Colonic mucosa (tissue), 4 donors: ENCODE results near the gene PCGF6. TPM values are rescaled to one million over a fixed set of nuclear protein-coding genes. Genes with fewer than 3 reads are reported as not detected.

Experiments used
- DNase-seq: peaks from one replicate; pipeline ENCODE4 v3.0.0-alpha.2; 2020
- H3K27ac ChIP-seq: fragments of 200-600 bp; one replicate; pipeline ENCODE4 v1.8.0; 2021
- H3K27me3 ChIP-seq: fragments of 200-600 bp; one replicate; pipeline ENCODE4 v1.8.0; 2021
- H3K36me3 ChIP-seq: fragments of 200-600 bp; one replicate; pipeline ENCODE4 v1.8.0; 2021
- H3K4me1 ChIP-seq: fragments of 200-600 bp; one replicate; pipeline ENCODE4 v1.8.0; 2021; ENCODE audit warnings: mild to moderate bottlenecking
- H3K4me3 ChIP-seq: fragments of 200-600 bp; one replicate; pipeline ENCODE4 v1.8.0; 2021
- H3K9ac ChIP-seq, 2 donors: one replicate each; pipeline ENCODE4 v1.7.0; 2013; ENCODE audit warnings: control low read depth in 2 of 2, low read depth in 2 of 2, low read length in 2 of 2
- H3K9me3 ChIP-seq: fragments of 200-600 bp; one replicate; pipeline ENCODE4 v1.8.0; 2021
- CTCF ChIP-seq: fragments of 200-600 bp; IDR thresholded peaks from one replicate; pipeline ENCODE4 v1.8.0; 2022; ENCODE audit warnings: antibody characterized with exemption, mild to moderate bottlenecking
- intact Hi-C: fragments of 100-400 bp; cut with DNase I; formaldehyde crosslinking; loops from one replicate; pipeline ENCODE4 v1.14.1; 2022
- total RNA-seq, 2 donors: library from RNA; stranded (reverse); fragmentation: NEBNext Ultra II Directional in 1 of 2; extraction: Animal tissue kit (Norgen Biotek cat#: 25700) in 1 of 2; gene quantifications; one replicate each; pipeline ENCODE4 v1.2.1, GENCODE V29; 2021
- donor health status: healthy.
- donor health status: DM: no; HTN: no; CAD: no.
- donor health status: DM: no; HTN: no; CAD: no.

PCGF6 gene
- total RNA-seq, 2 donors from 2014 or later = 7.6 to 8.6 TPM

DNA sequence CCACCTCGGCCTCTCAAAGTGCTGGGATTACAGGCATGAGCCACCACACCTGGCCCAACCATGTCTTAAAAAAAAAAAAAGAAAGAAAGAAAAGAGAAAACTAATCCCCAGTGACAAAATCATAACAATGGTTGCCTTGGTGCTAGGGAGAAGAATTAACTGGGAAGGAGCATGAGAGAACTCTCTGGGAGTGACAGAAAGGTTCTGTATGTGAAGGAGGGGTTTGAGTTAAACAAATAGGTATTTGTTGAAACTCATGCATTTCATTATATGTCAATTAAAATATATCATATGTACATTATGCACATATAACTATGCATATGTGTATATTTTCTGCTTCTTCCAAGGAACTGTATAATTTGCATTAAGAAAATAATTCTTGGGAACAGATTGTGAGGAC lies 40.7 kb downstream of the PCGF6 start:
- no peak for TF ChIP-seq CTCF
- intact Hi-C loops = no loop called here
- H3K4me3 ChIP-seq = no peak overlapping the region
- no peak for DNase-seq
- H3K9me3 ChIP-seq = no peaks in the 10 kb centered on the region
- no peaks in the 10 kb centered on the region for H3K27me3 ChIP-seq
- no peaks in the 10 kb centered on the region for H3K4me1 ChIP-seq
- H3K9ac ChIP-seq = no peak overlapping the region
- no peak overlapping the region for H3K27ac ChIP-seq
- no peaks in the 10 kb centered on the region for H3K36me3 ChIP-seq

DNA sequence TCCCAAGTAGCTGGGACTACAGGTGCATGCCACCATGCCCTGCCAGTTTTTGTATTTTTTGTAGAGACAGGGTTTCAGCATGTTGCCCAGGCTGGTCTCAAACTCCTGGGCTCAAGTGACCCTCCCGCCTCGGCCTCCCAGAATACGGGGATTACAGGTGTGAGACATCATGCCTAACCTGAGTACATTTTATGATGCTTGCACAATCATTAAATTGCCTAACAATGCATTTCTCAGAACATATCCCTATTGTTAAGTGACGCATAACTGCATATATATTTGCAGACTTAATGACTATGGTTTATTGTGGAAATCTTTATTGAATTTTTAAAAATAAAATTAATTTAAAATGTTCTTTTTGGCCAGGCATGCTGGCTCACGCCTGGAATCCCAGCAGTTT lies 43.3 kb downstream of the PCGF6 start:
- intact Hi-C loops = no loop called here
- H3K27me3 ChIP-seq = no peaks in the 10 kb centered on the region
- no peak for DNase-seq
- H3K4me3 ChIP-seq = no peak overlapping the region
- H3K27ac ChIP-seq = no peak overlapping the region
- no peaks in the 10 kb centered on the region for H3K9me3 ChIP-seq
- no peak for TF ChIP-seq CTCF
- H3K4me1 ChIP-seq = no peaks in the 10 kb centered on the region
- H3K36me3 ChIP-seq = no peaks in the 10 kb centered on the region
- no peak overlapping the region for H3K9ac ChIP-seq

DNA sequence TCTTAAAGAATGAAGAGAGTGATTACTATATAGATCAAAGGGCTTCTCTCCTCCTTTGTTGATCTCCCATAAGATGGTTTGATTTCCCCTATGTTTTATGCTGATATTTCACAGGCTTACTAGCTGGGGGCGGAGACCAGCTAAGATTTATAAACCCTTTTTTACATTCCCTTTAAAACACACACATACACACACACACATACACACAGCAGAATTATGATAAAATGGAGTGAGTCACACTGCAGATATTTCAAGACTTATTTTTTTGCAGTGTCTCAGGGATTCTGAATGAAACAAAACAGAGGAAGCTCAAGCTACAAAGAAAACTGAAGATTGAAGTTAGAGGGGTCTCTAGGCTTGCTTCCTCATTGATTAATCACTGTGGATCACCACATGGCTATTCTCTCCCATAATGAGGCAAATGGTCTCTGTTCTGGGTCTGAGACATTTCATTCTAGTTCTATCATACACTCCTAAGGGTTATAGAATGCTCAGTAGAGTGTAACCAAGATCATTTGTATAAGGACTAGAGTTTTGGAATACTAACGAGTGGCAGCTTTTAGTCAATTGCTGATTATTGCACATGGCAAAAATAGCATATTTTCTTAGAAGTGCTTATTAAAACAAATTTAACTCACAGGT lies 55.4 kb downstream of the PCGF6 start:
- Histone ChIP-seq H3K9me3 (no peaks in the 10 kb centered on the region), H3K36me3 (no peaks in the 10 kb centered on the region), H3K27ac (no peak overlapping the region), H3K4me3 (no peak overlapping the region), H3K4me1 (no peaks in the 10 kb centered on the region), H3K27me3 (no peaks in the 10 kb centered on the region), H3K9ac (no peak overlapping the region)
- intact Hi-C loops = no loop called here
- no peak for DNase-seq
- no peak for TF ChIP-seq CTCF

- H3K27ac ChIP-seq = no peak overlapping the region
- TF ChIP-seq CTCF = no peak
- no peak overlapping the region for H3K4me3 ChIP-seq
- no peak overlapping the region for H3K9ac ChIP-seq
- no peaks in the 10 kb centered on the region for H3K4me1 ChIP-seq
- H3K9me3 ChIP-seq = no peaks in the 10 kb centered on the region
- DNase-seq = no peak
- H3K27me3 ChIP-seq = no peaks in the 10 kb centered on the region
- no peaks in the 10 kb centered on the region for H3K36me3 ChIP-seq
- intact Hi-C loops = no loop called here
These were observed 59.4 kb downstream of the PCGF6 start for GRCh38 chr10:103291588-103291987.

DNA sequence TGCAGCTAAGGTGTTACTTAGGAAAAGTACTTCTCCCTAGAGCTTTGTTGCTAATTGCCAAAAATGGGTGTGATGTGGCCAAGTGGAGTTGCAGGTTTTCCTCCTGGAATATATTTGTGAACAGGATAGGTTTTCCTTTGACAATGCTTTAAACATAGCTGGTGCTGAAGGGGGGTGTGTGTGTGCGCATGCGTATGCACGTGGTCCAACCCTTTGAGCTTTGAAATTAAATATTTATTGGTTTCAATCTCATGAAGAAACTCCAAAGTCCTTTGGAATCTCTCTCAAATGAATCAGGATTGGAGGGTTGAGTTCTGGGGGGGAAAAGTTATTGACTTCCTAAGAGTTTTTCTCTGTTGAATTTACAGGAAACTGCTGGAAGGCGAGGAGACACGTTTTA lies 62.9 kb downstream of the PCGF6 start:
- no peak for TF ChIP-seq CTCF
- no peak overlapping the region for H3K27ac ChIP-seq
- H3K4me1 ChIP-seq = no peaks in the 10 kb centered on the region
- no peak for DNase-seq
- H3K9ac ChIP-seq = no peak overlapping the region
- no peak overlapping the region for H3K4me3 ChIP-seq
- no peaks in the 10 kb centered on the region for H3K27me3 ChIP-seq
- no peaks in the 10 kb centered on the region for H3K36me3 ChIP-seq
- H3K9me3 ChIP-seq = no peaks in the 10 kb centered on the region
- intact Hi-C loops = no loop called here
